ENCODE measurements around the gene RCAN2.

Gene RCAN2

DNA sequence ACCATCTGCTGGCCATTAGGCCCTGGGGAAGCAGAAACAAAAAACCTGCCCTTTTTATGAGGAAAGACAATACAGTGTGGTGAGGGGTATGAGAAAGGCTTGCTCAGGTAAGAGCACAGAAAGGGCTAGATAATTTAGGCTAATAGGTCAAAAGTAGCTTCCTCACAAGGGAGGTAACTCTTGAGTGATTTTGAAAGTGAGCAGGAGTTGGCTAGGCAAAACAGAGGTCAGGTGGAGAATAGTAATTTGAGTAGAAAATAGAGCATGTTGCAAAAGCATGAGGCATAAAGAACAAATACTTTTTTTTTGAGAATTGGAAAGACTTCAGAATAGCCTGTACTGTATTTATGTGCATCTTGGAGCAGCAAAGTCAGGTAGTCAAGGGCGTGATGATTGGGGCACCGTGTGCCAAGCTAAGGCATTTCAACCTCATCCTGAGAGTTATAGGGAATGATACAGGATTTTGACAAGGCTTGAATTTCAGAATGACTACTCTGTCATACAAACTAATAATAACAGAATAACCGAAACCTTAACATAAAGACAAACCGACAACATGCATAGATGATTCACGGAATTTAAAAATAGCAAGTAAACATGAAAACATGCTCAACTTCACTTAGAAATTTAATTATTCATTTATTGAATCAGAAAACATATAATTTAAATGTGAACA lies 197.5 kb downstream of the RCAN2 start:
- TF ChIP-seq POLR2A (IDR thresholded peaks at IDR 0.05; ENCODE audit: low read depth, low read length), result no peak
- no peak for TF ChIP-seq POLR2AphosphoS5 (IDR thresholded peaks at IDR 0.05; ENCODE audit: low read depth, low read length)
- TF ChIP-seq TAF1 (IDR thresholded peaks at IDR 0.05; ENCODE audit: borderline replicate concordance, low read depth, low read length), result no peak

GRCh38 chr6:46291880-46292279 lies 199.4 kb downstream of the RCAN2 start:
- FAIRE-seq (no peak), DNase-seq (ENCODE audit: insufficient read length) (no peak)
- TF ChIP-seq POLR2A (IDR thresholded peaks at IDR 0.05; ENCODE audit: low read depth, low read length), result no peak
- TF ChIP-seq POLR2AphosphoS5 (IDR thresholded peaks at IDR 0.05; ENCODE audit: low read depth, low read length), result no peak

More for the DNA sequence above, 197.5 kb downstream of the RCAN2 start:
- DNase-seq (ENCODE audit: insufficient read length), result no peak
- peak; percentile 94 for FAIRE-seq

DNA sequence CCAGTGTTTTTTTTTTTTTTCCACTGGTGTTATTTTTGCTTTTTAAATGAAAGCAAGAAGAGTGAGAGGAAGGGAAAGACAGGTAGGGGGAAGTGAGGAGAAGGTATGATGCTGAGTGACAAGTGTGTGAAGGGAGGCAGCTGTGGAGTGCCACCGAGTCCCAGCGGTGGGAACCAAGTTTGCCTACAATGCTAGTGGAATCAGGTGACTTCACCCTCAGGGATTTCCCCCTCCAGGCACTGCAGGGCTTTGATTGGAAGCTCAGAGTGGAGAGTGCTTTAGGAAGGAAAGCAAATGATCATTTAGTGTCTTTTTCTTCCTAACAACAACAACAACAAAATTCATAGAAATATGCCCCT lies 200.0 kb downstream of the RCAN2 start:
- FAIRE-seq (peak; percentile 87), DNase-seq (ENCODE audit: insufficient read length) (no peak)
- TF ChIP-seq TAF1 (IDR thresholded peaks at IDR 0.05; ENCODE audit: borderline replicate concordance, low read depth, low read length) (no peak), POLR2AphosphoS5 (IDR thresholded peaks at IDR 0.05; ENCODE audit: low read depth, low read length) (no peak), POLR2A (IDR thresholded peaks at IDR 0.05; ENCODE audit: low read depth, low read length) (no peak)

GRCh38 chr6:46290421-46291274 lies 200.6 kb downstream of the RCAN2 start:
- no peak for FAIRE-seq
- no peak for TF ChIP-seq POLR2AphosphoS5 (IDR thresholded peaks at IDR 0.05; ENCODE audit: low read depth, low read length)
- TF ChIP-seq POLR2A (IDR thresholded peaks at IDR 0.05; ENCODE audit: low read depth, low read length), result no peak
- no peak for TF ChIP-seq TAF1 (IDR thresholded peaks at IDR 0.05; ENCODE audit: borderline replicate concordance, low read depth, low read length)
- DNase-seq (ENCODE audit: insufficient read length), result no peak

DNA sequence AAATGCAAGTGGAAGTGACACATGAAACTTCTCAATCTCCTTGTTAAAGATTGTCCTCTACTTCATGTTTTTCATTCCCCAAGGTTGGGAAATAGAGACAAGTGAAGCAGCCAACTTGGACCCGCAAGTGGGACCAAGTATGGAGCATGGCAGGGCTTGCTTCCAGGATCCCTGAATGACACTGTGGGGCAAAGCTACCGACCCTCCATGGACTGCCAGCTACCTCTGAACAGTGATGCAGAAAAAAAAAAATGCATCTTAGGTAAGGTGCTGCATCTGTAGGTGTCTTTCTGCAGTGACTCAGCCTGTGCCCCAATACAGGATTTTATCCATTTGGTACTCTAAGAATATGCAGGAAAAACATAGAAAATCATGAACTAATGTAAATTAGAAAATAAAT lies 201.4 kb downstream of the RCAN2 start:
- DNase-seq (ENCODE audit: insufficient read length) (no peak), FAIRE-seq (no peak)
- TF ChIP-seq POLR2A (IDR thresholded peaks at IDR 0.05; ENCODE audit: low read depth, low read length), result no peak
- TF ChIP-seq TAF1 (IDR thresholded peaks at IDR 0.05; ENCODE audit: borderline replicate concordance, low read depth, low read length), result no peak
- no peak for TF ChIP-seq POLR2AphosphoS5 (IDR thresholded peaks at IDR 0.05; ENCODE audit: low read depth, low read length)

GRCh38 chr6:46288835-46289234 lies 202.4 kb downstream of the RCAN2 start:
- FAIRE-seq (peak; percentile 17), DNase-seq (ENCODE audit: insufficient read length) (no peak)
- no peak for TF ChIP-seq POLR2AphosphoS5 (IDR thresholded peaks at IDR 0.05; ENCODE audit: low read depth, low read length)
- no peak for TF ChIP-seq POLR2A (IDR thresholded peaks at IDR 0.05; ENCODE audit: low read depth, low read length)
- no peak for TF ChIP-seq TAF1 (IDR thresholded peaks at IDR 0.05; ENCODE audit: borderline replicate concordance, low read depth, low read length)

DNA sequence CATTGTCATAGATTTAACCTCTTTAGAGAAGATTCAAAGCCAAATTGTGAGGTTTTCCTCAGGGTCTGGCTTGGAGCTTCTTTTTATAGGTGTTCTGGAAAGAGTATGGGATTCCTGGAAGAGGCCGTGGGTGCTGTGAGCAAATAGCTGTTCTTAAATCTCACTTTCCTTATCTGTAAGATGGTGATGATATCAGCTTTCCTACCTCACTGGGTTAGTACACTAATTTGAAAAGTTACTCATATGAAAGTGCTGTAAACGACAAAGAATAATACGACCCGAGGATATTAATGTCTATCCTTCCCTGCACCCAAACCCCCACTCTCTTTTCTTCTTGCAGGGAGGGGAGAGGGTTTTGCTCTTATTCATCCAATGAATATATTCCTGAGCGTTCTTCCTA lies 203.6 kb downstream of the RCAN2 start:
- TF ChIP-seq POLR2AphosphoS5 (IDR thresholded peaks at IDR 0.05; ENCODE audit: low read depth, low read length) (no peak), TAF1 (IDR thresholded peaks at IDR 0.05; ENCODE audit: borderline replicate concordance, low read depth, low read length) (no peak)
- FAIRE-seq (no peak), DNase-seq (ENCODE audit: insufficient read length) (no peak)

DNA sequence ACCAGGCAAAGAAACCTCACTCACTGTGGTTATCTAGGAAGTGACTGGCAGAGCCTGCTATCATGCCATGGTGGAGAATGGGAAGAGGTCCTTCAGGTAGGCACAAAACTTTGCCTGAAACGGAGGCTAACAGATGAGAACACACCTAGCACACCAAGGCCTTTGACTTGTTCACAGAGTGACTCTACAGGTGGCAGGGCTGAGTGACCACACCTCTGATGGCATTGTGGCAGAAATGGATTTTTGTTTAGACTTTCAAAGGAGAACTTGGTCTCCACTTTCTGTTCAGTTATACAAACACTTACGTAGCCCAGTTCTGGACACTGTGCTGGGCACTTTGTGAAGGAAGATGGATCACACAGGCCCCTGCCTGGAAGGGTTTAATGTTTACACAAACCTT lies 204.2 kb downstream of the RCAN2 start:
- FAIRE-seq (peak; percentile 61), DNase-seq (ENCODE audit: insufficient read length) (no peak)
- TF ChIP-seq TAF1 (IDR thresholded peaks at IDR 0.05; ENCODE audit: borderline replicate concordance, low read depth, low read length) (no peak), POLR2A (IDR thresholded peaks at IDR 0.05; ENCODE audit: low read depth, low read length) (no peak), POLR2AphosphoS5 (IDR thresholded peaks at IDR 0.05; ENCODE audit: low read depth, low read length) (no peak)

- FAIRE-seq (no peak), DNase-seq (ENCODE audit: insufficient read length) (no peak)
- no peak for TF ChIP-seq POLR2A (IDR thresholded peaks at IDR 0.05; ENCODE audit: low read depth, low read length)
- TF ChIP-seq TAF1 (IDR thresholded peaks at IDR 0.05; ENCODE audit: borderline replicate concordance, low read depth, low read length), result no peak
- no peak for TF ChIP-seq POLR2AphosphoS5 (IDR thresholded peaks at IDR 0.05; ENCODE audit: low read depth, low read length)
These were observed 206.8 kb downstream of the RCAN2 start for GRCh38 chr6:46284475-46284874.

DNA sequence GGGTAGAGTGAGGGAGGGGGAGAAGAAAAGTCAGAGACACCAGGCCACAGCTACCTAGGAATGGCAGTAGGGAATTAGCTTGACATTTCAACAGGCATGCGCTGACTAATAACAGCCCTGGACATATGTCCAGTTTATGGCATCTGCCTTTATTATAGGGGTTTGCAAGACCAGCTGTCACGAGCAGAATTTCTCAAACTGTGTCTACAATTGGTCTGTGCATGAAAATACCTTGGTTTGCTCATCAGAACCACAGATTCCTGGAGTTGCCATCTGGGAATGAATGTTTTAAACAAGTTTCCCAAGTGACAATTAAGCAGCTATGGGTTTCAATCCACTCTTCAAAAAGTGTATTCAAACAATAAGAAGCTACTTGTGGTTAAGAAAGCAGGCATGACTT lies 210.1 kb downstream of the RCAN2 start:
- FAIRE-seq (no peak), DNase-seq (ENCODE audit: insufficient read length) (no peak)
- TF ChIP-seq TAF1 (IDR thresholded peaks at IDR 0.05; ENCODE audit: borderline replicate concordance, low read depth, low read length), result no peak
- no peak for TF ChIP-seq POLR2A (IDR thresholded peaks at IDR 0.05; ENCODE audit: low read depth, low read length)
- no peak for TF ChIP-seq POLR2AphosphoS5 (IDR thresholded peaks at IDR 0.05; ENCODE audit: low read depth, low read length)

GRCh38 chr6:46279874-46280273 lies 211.4 kb downstream of the RCAN2 start:
- no peak for FAIRE-seq
- DNase-seq (ENCODE audit: insufficient read length), result no peak

GRCh38 chr6:46276576-46277142 lies 214.6 kb downstream of the RCAN2 start:
- DNase-seq (ENCODE audit: insufficient read length), result no peak
- TF ChIP-seq POLR2A (IDR thresholded peaks at IDR 0.05; ENCODE audit: low read depth, low read length), result no peak
- no peak for TF ChIP-seq POLR2AphosphoS5 (IDR thresholded peaks at IDR 0.05; ENCODE audit: low read depth, low read length)
- no peak for TF ChIP-seq TAF1 (IDR thresholded peaks at IDR 0.05; ENCODE audit: borderline replicate concordance, low read depth, low read length)
- FAIRE-seq, result no peak

More at GRCh38 chr6:46279874-46280273, 211.4 kb downstream of the RCAN2 start:
- TF ChIP-seq POLR2A (IDR thresholded peaks at IDR 0.05; ENCODE audit: low read depth, low read length), result no peak
- TF ChIP-seq POLR2AphosphoS5 (IDR thresholded peaks at IDR 0.05; ENCODE audit: low read depth, low read length), result no peak
- TF ChIP-seq TAF1 (IDR thresholded peaks at IDR 0.05; ENCODE audit: borderline replicate concordance, low read depth, low read length), result no peak

All from GM12892 (cell line).